HEK293 (cell line): ENCODE data around the gene CEP68.

ENCODE experiments used
- CTCF ChIA-PET: fragments of 350-600 bp; formaldehyde crosslinking; extraction: SDS; loops from one replicate; lab custom pipeline; 2021; ENCODE audit warnings: antibody characterized with exemption; lab: Yijun Ruan, JAX
- POLR2A ChIA-PET: fragments of 300-600 bp; formaldehyde crosslinking; extraction: SDS; loops from one replicate; lab custom pipeline; 2020; ENCODE audit warnings: antibody characterized with exemption, inconsistent platforms; lab: Yijun Ruan, JAX
- H3K27ac ChIP-seq: fragments of 200-500 bp; sonication (Bioruptor generic); 2 replicates; pipeline ENCODE4 v1.5.1; 2014; ENCODE audit warnings: low read depth, low read length, control low read depth, inconsistent platforms; ENCODE audit errors: extremely low read depth
- H3K36me3 ChIP-seq, 2 experiments: fragments of 200-500 bp in 1 of 2; sonication (Bioruptor generic) in 1 of 2; 1 replicate in 1 of 2; 2 replicates in 1 of 2; pipeline ENCODE4 v1.5.1; 2014 to 2017; ENCODE audit warnings: inconsistent platforms in 2 of 2, low read length in 2 of 2; ENCODE audit not compliant: control insufficient read depth in 2 of 2, insufficient read depth in 1 of 2
- H3K4me1 ChIP-seq: fragments of 200-500 bp; sonication (Bioruptor generic); 2 replicates; pipeline ENCODE4 v1.5.1; 2014; ENCODE audit warnings: mild to moderate bottlenecking, low read length, inconsistent platforms; ENCODE audit not compliant: control insufficient read depth, insufficient read depth
- H3K4me3 ChIP-seq: 2 replicates; pipeline ENCODE4 v1.5.1; 2011; ENCODE audit warnings: low read depth, mild to moderate bottlenecking, control low read depth, low read length, moderate library complexity
- H3K9me3 ChIP-seq: fragments of 200-500 bp; sonication (Bioruptor generic); 2 replicates; pipeline ENCODE4 v1.5.1; 2014; ENCODE audit warnings: low read depth, low read length, inconsistent platforms; ENCODE audit not compliant: control insufficient read depth, insufficient read depth
- HOXA7 ChIP-seq: sonication (generic); formaldehyde crosslinking; IDR thresholded peaks from 2 replicates; pipeline ENCODE4 v1.8.1; 2022; ENCODE audit warnings: missing genetic modification reagents, borderline replicate concordance
- KLF16 ChIP-seq: fragments of 450-650 bp; formaldehyde crosslinking; IDR thresholded peaks from 2 replicates; pipeline ENCODE4 v1.5.1; 2017; ENCODE audit warnings: missing biosample characterization, missing genetic modification characterization
- WT1 ChIP-seq: fragments of 450-650 bp; formaldehyde crosslinking; IDR thresholded peaks from 2 replicates; pipeline ENCODE4 v1.5.1; 2016; ENCODE audit warnings: missing biosample characterization, missing genetic modification characterization
- ZBTB44 ChIP-seq: fragments of 450-650 bp; IDR thresholded peaks from 2 replicates; pipeline ENCODE4 v1.5.1; 2018; ENCODE audit warnings: missing biosample characterization, mild to moderate bottlenecking, missing genetic modification characterization
- ZFP3 ChIP-seq: fragments of 450-650 bp; formaldehyde crosslinking; IDR thresholded peaks from 2 replicates; pipeline ENCODE4 v1.5.1; 2016; ENCODE audit warnings: low read depth, missing biosample characterization, missing genetic modification characterization
- ZNF121 ChIP-seq: fragments of 450-650 bp; formaldehyde crosslinking; IDR thresholded peaks from 2 replicates; pipeline ENCODE4 v1.5.1; 2016; ENCODE audit warnings: missing biosample characterization, missing genetic modification characterization
- ZNF148 ChIP-seq: fragments of 450-650 bp; formaldehyde crosslinking; IDR thresholded peaks from 2 replicates; pipeline ENCODE4 v1.5.0; 2017; ENCODE audit warnings: missing biosample characterization, missing genetic modification characterization, borderline replicate concordance
- ZNF169 ChIP-seq: fragments of 450-650 bp; formaldehyde crosslinking; IDR thresholded peaks from 2 replicates; pipeline ENCODE4 v1.5.1; 2016; ENCODE audit warnings: missing biosample characterization, missing genetic modification characterization
- ZNF239 ChIP-seq: fragments of 450-650 bp; formaldehyde crosslinking; IDR thresholded peaks from 2 replicates; pipeline ENCODE4 v1.5.1; 2016; ENCODE audit warnings: missing biosample characterization, missing genetic modification characterization
- ZNF274 ChIP-seq, 2 experiments: fragments of 200-500 bp in 1 of 2; fragments of 450-650 bp in 1 of 2; sonication (Bioruptor generic) in 1 of 2; formaldehyde crosslinking in 1 of 2; IDR thresholded peaks; 2 replicates each; pipeline versions ENCODE4 v1.5.1 to v1.6.1; 2014 to 2016; ENCODE audit warnings: borderline replicate concordance in 1 of 2, inconsistent platforms in 1 of 2, low read length in 1 of 2, missing biosample characterization in 1 of 2, missing genetic modification characterization in 1 of 2
- ZNF311 ChIP-seq: fragments of 450-650 bp; formaldehyde crosslinking; IDR thresholded peaks from 2 replicates; pipeline ENCODE4 v1.5.1; 2017; ENCODE audit warnings: missing biosample characterization, missing genetic modification characterization, borderline replicate concordance
- ZNF394 ChIP-seq: fragments of 450-650 bp; formaldehyde crosslinking; IDR thresholded peaks from 2 replicates; pipeline ENCODE4 v1.5.1; 2016; ENCODE audit warnings: missing biosample characterization, missing genetic modification characterization, mild to moderate bottlenecking, moderate library complexity, borderline replicate concordance
- ZNF596 ChIP-seq: fragments of 450-650 bp; IDR thresholded peaks from 2 replicates; pipeline ENCODE4 v1.5.0; 2018; ENCODE audit warnings: missing biosample characterization, mild to moderate bottlenecking, missing genetic modification characterization, moderate library complexity
- ZNF707 ChIP-seq: fragments of 450-650 bp; formaldehyde crosslinking; IDR thresholded peaks from 2 replicates; pipeline ENCODE4 v1.5.1; 2016; ENCODE audit warnings: missing biosample characterization, missing genetic modification characterization
- ZSCAN18 ChIP-seq: fragments of 450-650 bp; formaldehyde crosslinking; IDR thresholded peaks from 2 replicates; pipeline ENCODE4 v1.5.1; 2016; ENCODE audit warnings: missing biosample characterization, missing genetic modification characterization

Gene CEP68

GRCh38 chr2:65059071-65059470 is 2.9 kb downstream of the CEP68 start:
- Histone ChIP-seq H3K4me1 (peaks cover 8% of the 10 kb centered on the region; the same call in 1 of the 2 replicates), H3K27ac (no peak overlapping the region), H3K4me3 (no peak overlapping the region), H3K36me3 (peaks cover 0 to 2% of the 10 kb centered on the region in 2 experiments; a peak in 1 of 3 replicates), H3K9me3 (no peaks in the 10 kb centered on the region)
- POLR2A ChIA-PET = interaction anchor here (0.8 to 1.4 kb wide), 3 partner anchors 56 to 168 kb away, joined by 3 to 7 read pairs (median 3); partner anchors contain the start of genes ACTR2 and RAB1A
- TF ChIP-seq ZNF394 (tag by site-specific recombination) (no peak), ZNF148 (tag by site-specific recombination) (no peak), ZBTB44 (no peak), HOXA7 (CRISPR knock-in tag) (no peak), ZNF311 (no peak), ZFP3 (tag by site-specific recombination) (no peak), ZSCAN18 (no peak), WT1 (tag by site-specific recombination) (no peak)
- CTCF ChIA-PET = interaction anchor here (0.6 to 1.1 kb wide), 2 partner anchors 156 to 243 kb away, joined by 3 to 6 read pairs; no protein-coding TSS in a partner anchor

DNA sequence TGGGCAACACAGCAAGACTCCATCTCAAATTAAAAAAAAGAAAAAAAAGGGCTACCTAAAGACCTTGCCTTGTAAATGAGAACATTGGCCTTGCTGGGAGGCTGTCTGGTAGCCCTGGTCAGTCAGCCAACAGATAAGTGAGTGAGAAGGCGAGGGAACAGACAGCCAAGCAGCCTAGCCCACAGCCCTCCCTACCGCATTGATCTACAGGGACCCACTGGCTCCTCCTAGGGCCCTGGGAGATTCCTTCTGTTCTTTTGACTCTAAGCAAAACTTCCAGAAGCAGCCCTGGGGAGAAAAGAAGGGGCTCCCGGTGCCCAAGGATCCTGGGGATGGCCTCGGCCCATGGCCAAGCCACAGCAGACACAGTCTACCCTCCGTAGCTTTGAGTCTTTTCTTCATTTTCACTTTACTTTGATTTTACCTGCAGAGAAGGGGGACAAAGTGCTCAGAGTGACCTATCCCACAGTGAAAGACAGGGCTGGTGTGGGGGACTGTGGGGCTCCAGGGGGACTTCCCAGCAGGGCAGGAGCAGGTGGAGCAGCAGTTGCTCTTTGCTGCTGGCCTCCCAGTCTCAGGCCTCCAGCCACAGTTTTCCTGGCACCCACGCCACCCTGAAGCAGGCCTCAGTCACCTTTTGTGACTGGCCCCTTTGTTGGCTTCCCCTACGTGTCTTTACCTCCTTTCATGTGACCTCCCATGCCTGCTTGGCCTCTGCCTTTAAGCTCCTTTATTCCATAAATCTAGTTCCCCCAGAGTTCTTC is 5.1 kb downstream of the CEP68 start:
- Histone ChIP-seq H3K36me3 (peaks cover 0 to 2% of the 10 kb centered on the region in 2 experiments; a peak in 1 of 3 replicates), H3K4me1 (peaks cover 8% of the 10 kb centered on the region; the same call in 1 of the 2 replicates), H3K9me3 (no peaks in the 10 kb centered on the region), H3K27ac (no peak overlapping the region), H3K4me3 (no peak overlapping the region)
- CTCF ChIA-PET = interaction anchor here (0.7 kb wide), 1 partner anchor 81 kb away, joined by 3 read pairs; no protein-coding TSS in a partner anchor
- TF ChIP-seq ZNF121 (tag by site-specific recombination) (0 out of 2 replicates have a peak, but pooled peaks have one; percentile 26), ZNF707 (tag by site-specific recombination) (no peak), ZNF596 (tag by site-specific recombination) (no peak), ZNF239 (tag by site-specific recombination) (no peak), ZNF169 (no peak), ZNF274 (IDR thresholded peaks at IDR 0.05; ENCODE audit: low read length) (no peak), ZNF274 (tag by site-specific recombination; IDR thresholded peaks at IDR 0.05; ENCODE audit: borderline replicate concordance) (no peak), KLF16 (tag by site-specific recombination) (no peak)
- POLR2A ChIA-PET = interaction anchor here (1.4 kb wide), 1 partner anchor 166 kb away, joined by 3 read pairs; the partner anchor contains the start of gene ACTR2
